HG03558 (cell line): Measurements from ENCODE around the gene FMNL2.

Experiments used
- ATAC-seq: cut with Tn5 transposase; IDR thresholded peaks from one replicate; pipeline ENCODE4 v1.9.1; 2021; ENCODE audit warnings: moderate number of reproducible peaks; ENCODE audit not compliant: unreplicated experiment; ENCODE audit errors: extremely low read depth

The FMNL2 gene

DNA sequence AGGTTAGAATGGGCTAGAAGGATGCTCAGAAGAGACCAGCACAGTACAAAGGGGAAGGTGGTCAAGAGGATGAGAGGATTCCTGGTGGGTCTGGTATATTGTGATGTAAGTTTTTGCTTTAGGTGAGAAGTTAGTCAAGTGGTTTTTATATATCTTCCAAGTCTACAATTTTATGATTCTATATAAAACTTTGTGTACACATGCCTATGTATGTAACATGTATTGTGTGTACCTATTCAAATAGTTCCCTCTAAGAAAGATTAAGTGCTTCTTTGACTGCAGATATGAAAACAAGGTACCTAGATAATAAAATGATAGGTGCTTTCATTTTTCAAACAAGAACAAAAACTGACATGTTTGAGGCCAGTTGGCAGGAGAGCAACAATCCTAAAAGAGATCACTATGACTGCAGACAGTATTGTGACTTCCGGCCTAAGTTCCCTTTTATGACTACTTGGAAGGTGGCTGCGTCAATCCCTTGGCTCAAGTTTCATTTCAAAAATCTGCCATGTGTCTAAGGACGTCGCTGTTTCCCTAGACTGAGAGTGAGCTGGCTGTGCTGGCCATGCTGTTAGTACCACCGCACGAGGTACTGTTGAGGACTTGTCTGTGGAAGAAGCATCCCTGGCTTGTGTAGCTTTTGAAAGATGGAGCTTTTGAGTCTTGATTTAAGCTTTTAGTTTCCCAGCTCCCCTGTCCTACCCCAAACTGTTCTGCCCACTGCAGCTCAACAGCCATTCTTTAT, 259.2 kb downstream of the FMNL2 start:
- ATAC-seq = no peak

DNA sequence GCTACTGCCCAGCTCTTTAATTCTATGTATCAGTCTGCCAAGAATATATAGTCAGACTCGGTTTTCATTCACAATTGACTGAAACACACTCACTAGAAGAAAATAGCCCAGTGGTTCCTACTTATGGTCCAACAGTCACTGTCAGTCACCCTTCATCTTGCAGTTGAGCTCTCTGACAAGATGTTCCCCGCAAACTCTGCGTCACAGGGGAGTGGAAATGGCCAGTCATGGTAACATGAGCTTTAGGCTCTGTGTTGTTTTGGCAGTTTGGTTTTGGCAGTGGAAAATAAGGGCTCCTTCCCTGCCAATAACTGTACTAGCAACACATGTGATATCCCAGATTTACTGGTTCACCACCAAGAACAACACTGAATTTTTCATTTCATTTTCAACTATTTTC, 259.8 kb downstream of the FMNL2 start:
- no peak for ATAC-seq

- ATAC-seq = no peak
Measured at GRCh38 chr2:152598975-152599759, 264.2 kb downstream of the FMNL2 start.

DNA sequence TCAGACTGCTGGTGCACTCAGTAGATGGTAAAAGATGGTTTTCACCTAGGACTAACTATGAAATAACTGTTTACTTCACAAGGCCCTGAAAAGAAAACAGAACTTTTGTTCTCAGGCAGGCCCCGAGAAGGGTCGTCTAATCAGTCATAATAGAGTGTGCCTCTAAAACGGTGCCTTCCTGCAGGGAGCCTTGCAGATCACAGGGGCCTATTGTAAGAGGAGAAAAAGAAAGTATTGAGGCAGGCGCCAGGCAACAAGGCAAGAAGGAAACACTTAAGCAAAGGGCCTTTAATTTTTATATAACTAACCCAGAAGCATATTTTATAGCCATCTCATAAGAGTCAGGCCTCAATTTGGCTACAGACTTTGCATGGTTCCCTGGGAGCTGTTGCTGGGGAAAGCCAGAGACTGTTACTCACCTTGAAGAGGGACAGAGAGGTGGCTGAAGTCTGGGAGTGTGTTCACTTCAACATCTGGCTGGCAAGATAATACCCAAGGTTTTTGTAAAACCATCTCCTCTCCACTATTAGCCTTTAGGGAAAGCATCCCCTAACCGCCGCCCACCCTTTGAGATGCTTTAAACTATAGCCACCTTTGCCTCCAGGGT, 265.2 kb downstream of the FMNL2 start:
- no peak for ATAC-seq

GRCh38 chr2:152600697-152601096, 265.7 kb downstream of the FMNL2 start:
- no peak for ATAC-seq

- ATAC-seq = no peak
Measured at GRCh38 chr2:152602750-152603149, 267.8 kb downstream of the FMNL2 start.

DNA sequence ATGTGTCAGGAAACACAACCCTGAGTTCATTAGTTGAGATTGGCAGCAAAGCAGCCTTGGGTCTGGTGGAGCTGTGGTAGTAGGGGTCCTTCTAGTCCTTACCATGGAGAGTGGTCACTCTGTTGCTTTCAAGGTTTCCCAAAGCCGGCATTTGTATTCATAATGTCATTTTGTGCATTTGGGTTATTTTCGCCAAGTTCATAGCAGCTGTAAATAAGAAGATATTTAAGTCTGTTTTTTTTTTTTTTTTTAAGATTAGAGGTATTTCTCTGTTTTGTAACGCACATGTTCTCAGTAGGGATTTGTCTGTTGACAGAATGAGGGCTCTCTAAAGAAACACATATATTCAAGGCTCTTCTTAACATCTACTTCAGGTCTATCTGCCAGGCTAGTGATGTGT, 268.2 kb downstream of the FMNL2 start:
- no peak for ATAC-seq

- ATAC-seq = no peak
Measured at GRCh38 chr2:152606081-152606480, 271.1 kb downstream of the FMNL2 start.

GRCh38 chr2:152606941-152607340, 272.0 kb downstream of the FMNL2 start:
- no peak for ATAC-seq

DNA sequence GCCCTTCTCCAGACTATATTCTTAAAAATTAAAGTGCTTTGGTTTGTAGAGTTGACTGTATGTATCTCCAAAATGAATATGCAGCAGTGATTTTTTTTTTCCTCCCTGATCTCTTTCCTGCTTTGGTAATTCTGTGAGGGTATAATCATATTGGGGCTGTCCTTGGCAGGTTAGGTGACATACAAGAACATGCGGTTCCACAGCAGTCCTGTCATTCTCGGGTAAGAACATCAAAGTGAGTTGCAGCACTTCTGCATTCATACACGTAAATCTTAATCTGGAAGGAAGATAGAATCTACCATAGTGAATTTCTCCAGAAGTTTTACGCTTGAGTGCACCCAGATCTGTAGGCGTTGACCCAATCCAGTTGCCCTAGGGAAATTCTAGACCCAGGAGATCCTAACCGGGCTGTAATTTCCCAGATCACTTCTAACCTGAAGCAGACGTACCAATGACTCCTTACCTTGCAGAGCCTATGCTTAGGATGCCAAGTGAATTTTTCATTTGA, 272.9 kb downstream of the FMNL2 start:
- no peak for ATAC-seq

- ATAC-seq = no peak
Measured at GRCh38 chr2:152609154-152609553, 274.2 kb downstream of the FMNL2 start.

DNA sequence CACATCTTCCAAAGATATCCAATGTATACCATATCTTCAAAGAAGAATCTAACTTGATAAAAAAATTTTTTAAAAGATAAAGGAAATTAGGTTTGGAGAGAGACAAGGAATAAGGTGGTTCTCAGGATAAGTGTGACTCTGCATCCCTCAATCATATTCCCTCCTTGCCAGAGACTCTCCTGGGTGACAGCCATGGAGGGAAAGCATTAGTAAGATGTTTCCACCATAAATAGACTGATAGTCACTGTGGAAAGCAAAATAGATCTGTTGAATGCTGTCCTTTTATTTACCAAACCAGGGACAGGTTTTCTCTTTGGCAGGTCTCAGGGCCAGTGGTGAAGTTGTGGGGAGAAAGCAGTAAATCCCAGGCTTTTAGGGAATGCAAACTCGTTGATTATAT, 274.7 kb downstream of the FMNL2 start:
- no peak for ATAC-seq

- peak; percentile 84 for ATAC-seq
Measured at GRCh38 chr2:152611458-152612231, 276.7 kb downstream of the FMNL2 start.

GRCh38 chr2:152613235-152613634, 278.3 kb downstream of the FMNL2 start:
- ATAC-seq = peak; percentile 34

- ATAC-seq = no peak
Measured at GRCh38 chr2:152615177-152615576, 280.2 kb downstream of the FMNL2 start.

DNA sequence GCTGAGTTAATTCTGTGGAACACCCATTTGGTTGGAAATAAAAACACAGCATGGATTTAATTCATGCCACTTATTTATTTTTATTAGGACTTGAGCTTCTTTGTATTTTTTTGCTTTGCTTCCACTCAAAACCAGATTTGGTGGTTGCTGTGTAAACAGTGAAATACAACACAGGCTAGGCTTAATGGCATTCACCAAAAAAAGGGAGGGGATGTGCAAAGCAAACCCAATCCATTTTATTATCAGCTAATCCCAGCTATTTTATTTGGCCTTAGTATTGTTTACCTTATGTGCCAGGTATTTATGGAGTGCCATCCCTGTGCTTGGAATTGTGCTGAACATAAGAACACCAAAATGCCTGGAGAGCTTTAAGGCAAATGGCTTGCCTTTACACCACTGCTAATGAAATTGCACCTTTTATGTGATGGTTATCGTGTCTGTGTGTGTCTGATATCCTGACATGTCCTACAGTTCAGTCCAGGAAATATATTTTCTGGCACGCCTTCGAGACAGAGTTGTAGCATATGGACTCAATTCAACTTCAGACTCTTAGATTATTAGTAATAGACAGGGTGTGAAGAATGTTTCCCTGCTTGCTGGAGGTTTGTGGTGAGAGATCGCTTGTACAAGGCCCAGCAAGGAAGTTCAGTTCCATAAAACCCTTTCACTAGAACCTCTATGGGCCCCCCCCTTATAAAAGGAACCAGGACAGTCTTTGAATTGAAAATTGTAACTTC, 282.6 kb downstream of the FMNL2 start:
- ATAC-seq = no peak

- no peak for ATAC-seq
Measured at GRCh38 chr2:152618193-152618564, 283.2 kb downstream of the FMNL2 start.

- no peak for ATAC-seq
Measured at GRCh38 chr2:152620208-152620607, 285.2 kb downstream of the FMNL2 start.

GRCh38 chr2:152620985-152621384, 286.0 kb downstream of the FMNL2 start:
- ATAC-seq = no peak

DNA sequence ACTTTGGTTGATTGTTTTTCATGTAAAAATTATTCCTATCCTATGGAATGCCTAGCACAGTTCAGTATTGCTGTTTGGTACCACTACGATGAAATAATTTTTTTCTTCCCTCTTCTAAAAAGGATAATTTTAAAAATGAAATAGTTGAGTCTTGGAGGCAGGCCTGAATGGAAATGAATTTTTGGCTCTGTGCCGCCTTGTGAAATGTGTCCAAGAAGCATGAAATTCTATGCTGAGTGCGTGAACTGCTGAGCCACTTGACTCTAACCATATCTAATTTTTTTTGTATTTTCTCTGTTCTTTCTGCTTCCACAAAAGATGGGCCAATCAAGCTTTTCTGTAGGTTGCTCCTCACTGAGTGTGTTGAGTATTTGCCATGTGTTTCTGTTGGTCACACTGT, 287.2 kb downstream of the FMNL2 start:
- ATAC-seq = no peak
